ENCODE results near the gene CPSF2.
"Not testable (repeated sequence)": the region's sequence is repeated elsewhere in the genome, so short reads cannot be mapped to it uniquely, and the experiment has no call there.

The CPSF2 gene

GRCh38 chr14:92204792-92205191, 83.0 kb downstream of the CPSF2 start:
- DNase-seq (ENCODE audit: low read depth) = no peak
- H3K4me3 ChIP-seq (ENCODE audit: low read depth, low read length) = no peak overlapping the region
- TF ChIP-seq CTCF (IDR thresholded peaks at IDR 0.05; ENCODE audit: control insufficient read depth, extremely low read depth, insufficient read depth) = no peak

GRCh38 chr14:92207012-92207927, 85.5 kb downstream of the CPSF2 start:
- no peak overlapping the region for H3K4me3 ChIP-seq (ENCODE audit: low read depth, low read length)
- no peak for TF ChIP-seq CTCF (IDR thresholded peaks at IDR 0.05; ENCODE audit: control insufficient read depth, extremely low read depth, insufficient read depth)
- no peak for DNase-seq (ENCODE audit: low read depth)

- no peak for TF ChIP-seq CTCF (IDR thresholded peaks at IDR 0.05; ENCODE audit: control insufficient read depth, extremely low read depth, insufficient read depth)
- no peak overlapping the region for H3K4me3 ChIP-seq (ENCODE audit: low read depth, low read length)
- no peak for DNase-seq (ENCODE audit: low read depth)
These were observed 86.1 kb downstream of the CPSF2 start for GRCh38 chr14:92207928-92208265.

- no peak for DNase-seq (ENCODE audit: low read depth)
- no peak for TF ChIP-seq CTCF (IDR thresholded peaks at IDR 0.05; ENCODE audit: control insufficient read depth, extremely low read depth, insufficient read depth)
- no peak overlapping the region for H3K4me3 ChIP-seq (ENCODE audit: low read depth, low read length)
These were observed 87.4 kb downstream of the CPSF2 start for GRCh38 chr14:92209141-92209540.

GRCh38 chr14:92213125-92213524, 91.4 kb downstream of the CPSF2 start:
- DNase-seq (ENCODE audit: low read depth); H3K4me3 ChIP-seq (ENCODE audit: low read depth, low read length): not testable (repeated sequence)

GRCh38 chr14:92215579-92215978, 93.8 kb downstream of the CPSF2 start:
- no peak for TF ChIP-seq CTCF (IDR thresholded peaks at IDR 0.05; ENCODE audit: control insufficient read depth, extremely low read depth, insufficient read depth)

GRCh38 chr14:92217936-92218335, 96.2 kb downstream of the CPSF2 start:
- no peak for TF ChIP-seq CTCF (IDR thresholded peaks at IDR 0.05; ENCODE audit: control insufficient read depth, extremely low read depth, insufficient read depth)
- DNase-seq (ENCODE audit: low read depth) = no peak
- H3K4me3 ChIP-seq (ENCODE audit: low read depth, low read length) = no peak overlapping the region

More at GRCh38 chr14:92215579-92215978, 93.8 kb downstream of the CPSF2 start:
- no peak for DNase-seq (ENCODE audit: low read depth)
- no peak overlapping the region for H3K4me3 ChIP-seq (ENCODE audit: low read depth, low read length)
